Endothelial cell of umbilical vein (primary cell): Measurements from ENCODE around the gene TSPAN1.

Experiments
- EZH2 ChIP-seq: IDR thresholded peaks from 2 replicates; pipeline ENCODE4 v1.6.1; 2012; ENCODE audit warnings: borderline replicate concordance, low read depth, mild to moderate bottlenecking, moderate library complexity, low read length, inconsistent platforms; ENCODE audit not compliant: severe bottlenecking
- GATA2 ChIP-seq: IDR thresholded peaks from 2 replicates; pipeline ENCODE4 v1.7.0; 2011; ENCODE audit warnings: low read depth, mild to moderate bottlenecking, moderate library complexity, mixed read lengths, low read length; ENCODE audit not compliant: insufficient read length, insufficient read depth
- POLR2A ChIP-seq: IDR thresholded peaks from 2 replicates; pipeline ENCODE4 v1.6.1; 2012; ENCODE audit warnings: low read depth, mild to moderate bottlenecking, control low read depth, low read length
- POLR2AphosphoS5 ChIP-seq: IDR thresholded peaks from 2 replicates; pipeline ENCODE4 v1.6.1; 2012; ENCODE audit warnings: low read depth, mild to moderate bottlenecking, control low read depth, low read length, moderate library complexity; ENCODE audit not compliant: insufficient read depth
- TF ChIP-seq, protein P1 (sequence below), 2 donors: IDR thresholded peaks; 1 replicate in 1 of 2; 2 replicates in 1 of 2; pipeline ENCODE4 v1.5.1; 2011; ENCODE audit warnings: low read length in 2 of 2, mild to moderate bottlenecking in 2 of 2, moderate library complexity in 2 of 2, control low read depth in 1 of 2, inconsistent platforms in 1 of 2, low read depth in 1 of 2; ENCODE audit not compliant: insufficient read depth in 1 of 2; ENCODE audit errors: extremely low read depth in 1 of 2

GRCh38 chr1:46210561-46210960 is 35.7 kb downstream of the TSPAN1 start:
- TF ChIP-seq EZH2 (no peak), GATA2 (no peak), POLR2A (no peak), POLR2AphosphoS5 (no peak)
- TF ChIP-seq, protein P1, sequence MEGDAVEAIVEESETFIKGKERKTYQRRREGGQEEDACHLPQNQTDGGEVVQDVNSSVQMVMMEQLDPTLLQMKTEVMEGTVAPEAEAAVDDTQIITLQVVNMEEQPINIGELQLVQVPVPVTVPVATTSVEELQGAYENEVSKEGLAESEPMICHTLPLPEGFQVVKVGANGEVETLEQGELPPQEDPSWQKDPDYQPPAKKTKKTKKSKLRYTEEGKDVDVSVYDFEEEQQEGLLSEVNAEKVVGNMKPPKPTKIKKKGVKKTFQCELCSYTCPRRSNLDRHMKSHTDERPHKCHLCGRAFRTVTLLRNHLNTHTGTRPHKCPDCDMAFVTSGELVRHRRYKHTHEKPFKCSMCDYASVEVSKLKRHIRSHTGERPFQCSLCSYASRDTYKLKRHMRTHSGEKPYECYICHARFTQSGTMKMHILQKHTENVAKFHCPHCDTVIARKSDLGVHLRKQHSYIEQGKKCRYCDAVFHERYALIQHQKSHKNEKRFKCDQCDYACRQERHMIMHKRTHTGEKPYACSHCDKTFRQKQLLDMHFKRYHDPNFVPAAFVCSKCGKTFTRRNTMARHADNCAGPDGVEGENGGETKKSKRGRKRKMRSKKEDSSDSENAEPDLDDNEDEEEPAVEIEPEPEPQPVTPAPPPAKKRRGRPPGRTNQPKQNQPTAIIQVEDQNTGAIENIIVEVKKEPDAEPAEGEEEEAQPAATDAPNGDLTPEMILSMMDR (IDR thresholded peaks at IDR 0.05; ENCODE audit: extremely low read depth in 1 of 2, insufficient read depth in 1 of 2, low read depth in 1 of 2, low read length in 2 of 2): no peak
